Measurements from ENCODE around the gene TTLL3. TPM values are rescaled to one million over a fixed set of nuclear protein-coding genes. Genes with fewer than 3 reads are reported as not detected.
"Not testable (repeated sequence)": the region's sequence is repeated elsewhere in the genome, so short reads cannot be mapped to it uniquely, and the experiment has no call there.

TTLL3 gene
- total RNA-seq, 1 experiment from 2014 or later: 14.6 TPM

- ChIA-PET POLR2A (no interaction called here), CTCF (no interaction called here)
- H3K27me3 Mint-ChIP-seq (ENCODE audit: insufficient read depth, unreplicated experiment): no peaks in the 10 kb centered on the region
- intact Hi-C loops (cut with micrococcal nuclease): no loop called here
- H3K27ac Mint-ChIP-seq (ENCODE audit: low read depth, unreplicated experiment): no peak overlapping the region
- no peak for TF ChIP-seq CTCF (IDR thresholded peaks at IDR 0.05; ENCODE audit: unreplicated experiment)
- no peak for DNase-seq (ENCODE audit: unreplicated experiment)
- H3K36me3 Mint-ChIP-seq (ENCODE audit: insufficient read depth, unreplicated experiment): no peaks in the 10 kb centered on the region
- no TSS peak for BruUV-seq (replicated peaks)
- H3K9me3 Mint-ChIP-seq (ENCODE audit: unreplicated experiment): no peaks in the 10 kb centered on the region
- H3K4me1 Mint-ChIP-seq (ENCODE audit: insufficient read depth, unreplicated experiment): peaks cover 11% of the 10 kb centered on the region
- no peak overlapping the region for H3K4me3 Mint-ChIP-seq (ENCODE audit: unreplicated experiment)
These were observed 59.9 kb downstream of the TTLL3 start for GRCh38 chr3:9869955-9870354.

- H3K9me3 Mint-ChIP-seq (ENCODE audit: unreplicated experiment): no peaks in the 10 kb centered on the region
- ChIA-PET POLR2A (interaction anchor here (0.9 kb wide), 1 partner anchor 20 kb away, joined by 4 read pairs; no protein-coding TSS in a partner anchor), CTCF (interaction anchor here (0.6 to 1.7 kb wide), 4 partner anchors 11 to 14 kb away, joined by 3 to 4 read pairs (median 3); no protein-coding TSS in a partner anchor)
- intact Hi-C loops (cut with micrococcal nuclease): no loop called here
- H3K36me3 Mint-ChIP-seq (ENCODE audit: insufficient read depth, unreplicated experiment): no peaks in the 10 kb centered on the region
- no peaks in the 10 kb centered on the region for H3K27me3 Mint-ChIP-seq (ENCODE audit: insufficient read depth, unreplicated experiment)
- no TSS peak for BruUV-seq (replicated peaks)
- peak; percentile 47 for DNase-seq (ENCODE audit: unreplicated experiment)
- H3K4me3 Mint-ChIP-seq (ENCODE audit: unreplicated experiment): no peak overlapping the region
- no peak overlapping the region for H3K27ac Mint-ChIP-seq (ENCODE audit: low read depth, unreplicated experiment)
- peaks cover 16% of the 10 kb centered on the region for H3K4me1 Mint-ChIP-seq (ENCODE audit: insufficient read depth, unreplicated experiment)
- TF ChIP-seq CTCF (IDR thresholded peaks at IDR 0.05; ENCODE audit: unreplicated experiment): no peak
These were observed 60.9 kb downstream of the TTLL3 start for GRCh38 chr3:9870978-9871377.

GRCh38 chr3:9872067-9872466 lies 62.0 kb downstream of the TTLL3 start:
- H3K36me3 Mint-ChIP-seq (ENCODE audit: insufficient read depth, unreplicated experiment); DNase-seq (ENCODE audit: unreplicated experiment); H3K9me3 Mint-ChIP-seq (ENCODE audit: unreplicated experiment); H3K4me3 Mint-ChIP-seq (ENCODE audit: unreplicated experiment); H3K4me1 Mint-ChIP-seq (ENCODE audit: insufficient read depth, unreplicated experiment); H3K27me3 Mint-ChIP-seq (ENCODE audit: insufficient read depth, unreplicated experiment); intact Hi-C loops (cut with micrococcal nuclease); BruUV-seq (replicated peaks): not testable (repeated sequence)
- ChIA-PET CTCF (interaction anchor here (0.8 to 1.7 kb wide), 3 partner anchors 11 to 13 kb away, joined by 3 to 4 read pairs (median 3); no protein-coding TSS in a partner anchor), POLR2A (interaction anchor here (1.0 to 1.1 kb wide), 3 partner anchors 13 to 62 kb away, joined by 3 to 6 read pairs (median 5); partner anchors contain the start of genes CRELD1 and JAGN1)
- peak overlapping the region; percentile 79 for H3K27ac Mint-ChIP-seq (ENCODE audit: low read depth, unreplicated experiment)

GRCh38 chr3:9875448-9875847 lies 65.4 kb downstream of the TTLL3 start:
- no peak overlapping the region for H3K4me3 Mint-ChIP-seq (ENCODE audit: unreplicated experiment)
- BruUV-seq (replicated peaks): no TSS peak
- intact Hi-C loops (cut with micrococcal nuclease): no loop called here
- H3K36me3 Mint-ChIP-seq (ENCODE audit: insufficient read depth, unreplicated experiment): no peaks in the 10 kb centered on the region
- CTCF ChIA-PET: no interaction called here
- no peak for DNase-seq (ENCODE audit: unreplicated experiment)
- no peak overlapping the region for H3K27ac Mint-ChIP-seq (ENCODE audit: low read depth, unreplicated experiment)
- H3K4me1 Mint-ChIP-seq (ENCODE audit: insufficient read depth, unreplicated experiment): peaks cover 5% of the 10 kb centered on the region
- POLR2A ChIA-PET: interaction anchor here (0.5 to 3.4 kb wide), 2 partner anchors 9 to 161 kb away, joined by 6 to 14 read pairs; no protein-coding TSS in a partner anchor
- TF ChIP-seq CTCF (IDR thresholded peaks at IDR 0.05; ENCODE audit: unreplicated experiment): no peak
- H3K9me3 Mint-ChIP-seq (ENCODE audit: unreplicated experiment): no peaks in the 10 kb centered on the region
- H3K27me3 Mint-ChIP-seq (ENCODE audit: insufficient read depth, unreplicated experiment): no peaks in the 10 kb centered on the region

GRCh38 chr3:9876255-9876654 lies 66.2 kb downstream of the TTLL3 start:
- intact Hi-C loops (cut with micrococcal nuclease); H3K4me3 Mint-ChIP-seq (ENCODE audit: unreplicated experiment); H3K4me1 Mint-ChIP-seq (ENCODE audit: insufficient read depth, unreplicated experiment); CTCF ChIA-PET; H3K36me3 Mint-ChIP-seq (ENCODE audit: insufficient read depth, unreplicated experiment); H3K9me3 Mint-ChIP-seq (ENCODE audit: unreplicated experiment); DNase-seq (ENCODE audit: unreplicated experiment); H3K27ac Mint-ChIP-seq (ENCODE audit: low read depth, unreplicated experiment); H3K27me3 Mint-ChIP-seq (ENCODE audit: insufficient read depth, unreplicated experiment); BruUV-seq (replicated peaks): not testable (repeated sequence)
- POLR2A ChIA-PET: interaction anchor here (3.4 kb wide), 1 partner anchor 8 kb away, joined by 14 read pairs; no protein-coding TSS in a partner anchor
